ENCODE measurements around the gene NSF.
"Not testable (repeated sequence)": the region's sequence is repeated elsewhere in the genome, so short reads cannot be mapped to it uniquely, and the experiment has no call there.

Gene NSF

DNA sequence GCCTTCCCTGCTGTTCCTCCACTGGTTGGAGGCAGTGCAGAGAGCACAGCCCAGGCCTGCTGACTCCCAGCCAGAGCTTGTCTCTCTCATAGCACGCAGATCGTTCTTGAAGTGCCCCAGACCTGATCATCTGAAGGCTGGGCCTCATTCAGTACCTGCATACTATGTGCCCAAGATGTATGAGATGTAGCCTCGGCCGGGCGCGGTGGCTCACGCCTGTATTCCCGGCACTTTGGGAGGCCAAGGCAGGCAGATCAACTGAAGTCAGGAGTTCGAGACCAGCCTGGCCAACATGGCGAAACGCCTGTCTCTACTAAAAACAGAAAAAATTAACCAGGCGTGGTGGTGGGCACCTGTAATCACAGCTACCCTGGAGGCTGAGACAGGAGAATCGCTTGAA is 197.0 kb downstream of the NSF start:
- H3K4me3 ChIP-seq (ENCODE audit: low read depth, low read length): no peak overlapping the region
- TF ChIP-seq, protein P1, sequence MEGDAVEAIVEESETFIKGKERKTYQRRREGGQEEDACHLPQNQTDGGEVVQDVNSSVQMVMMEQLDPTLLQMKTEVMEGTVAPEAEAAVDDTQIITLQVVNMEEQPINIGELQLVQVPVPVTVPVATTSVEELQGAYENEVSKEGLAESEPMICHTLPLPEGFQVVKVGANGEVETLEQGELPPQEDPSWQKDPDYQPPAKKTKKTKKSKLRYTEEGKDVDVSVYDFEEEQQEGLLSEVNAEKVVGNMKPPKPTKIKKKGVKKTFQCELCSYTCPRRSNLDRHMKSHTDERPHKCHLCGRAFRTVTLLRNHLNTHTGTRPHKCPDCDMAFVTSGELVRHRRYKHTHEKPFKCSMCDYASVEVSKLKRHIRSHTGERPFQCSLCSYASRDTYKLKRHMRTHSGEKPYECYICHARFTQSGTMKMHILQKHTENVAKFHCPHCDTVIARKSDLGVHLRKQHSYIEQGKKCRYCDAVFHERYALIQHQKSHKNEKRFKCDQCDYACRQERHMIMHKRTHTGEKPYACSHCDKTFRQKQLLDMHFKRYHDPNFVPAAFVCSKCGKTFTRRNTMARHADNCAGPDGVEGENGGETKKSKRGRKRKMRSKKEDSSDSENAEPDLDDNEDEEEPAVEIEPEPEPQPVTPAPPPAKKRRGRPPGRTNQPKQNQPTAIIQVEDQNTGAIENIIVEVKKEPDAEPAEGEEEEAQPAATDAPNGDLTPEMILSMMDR (IDR thresholded peaks at IDR 0.05; ENCODE audit: low read depth, low read length): no peak

DNA sequence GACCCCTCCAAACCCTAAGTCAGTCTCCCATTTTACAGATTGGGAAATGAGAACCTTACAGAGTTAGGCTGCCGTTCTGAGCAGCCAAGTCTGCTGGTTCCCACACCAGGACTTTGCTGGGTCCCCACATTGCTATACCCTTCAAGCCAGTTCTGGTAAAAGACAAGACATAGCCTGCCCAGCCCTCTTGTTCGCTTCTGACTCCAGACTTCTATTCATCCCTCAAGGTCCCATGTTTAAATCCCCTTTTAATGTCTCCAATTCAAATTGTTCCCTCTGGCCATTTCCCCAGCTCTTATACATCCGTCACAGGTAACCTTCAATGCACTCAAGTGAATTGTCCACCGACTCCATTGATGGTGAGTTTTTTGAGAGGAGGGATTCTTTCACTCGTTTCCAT is 197.8 kb downstream of the NSF start:
- H3K4me3 ChIP-seq (ENCODE audit: low read depth, low read length): no peak overlapping the region
- TF ChIP-seq, protein P1 (IDR thresholded peaks at IDR 0.05; ENCODE audit: low read depth, low read length): no peak

DNA sequence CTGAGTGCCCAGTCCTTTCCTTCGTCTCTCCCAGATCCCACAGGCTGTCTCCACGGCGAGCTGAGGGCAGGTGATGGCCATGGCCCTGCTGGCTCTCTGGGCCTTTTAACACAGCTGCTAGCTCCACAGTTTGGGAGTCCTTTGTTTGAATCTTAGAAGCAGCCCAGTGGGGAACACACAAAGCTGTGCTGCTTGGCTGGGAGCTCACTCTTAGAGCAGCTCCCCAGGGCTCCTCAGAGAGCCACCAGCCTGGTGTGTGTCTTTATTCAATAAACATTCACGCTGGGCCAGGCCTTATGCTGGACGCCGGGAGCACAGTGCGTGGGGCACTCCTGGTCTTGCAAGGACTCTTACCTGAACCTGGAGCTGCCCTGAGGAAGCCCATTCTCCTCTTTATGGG is 198.3 kb downstream of the NSF start:
- H3K4me3 ChIP-seq (ENCODE audit: low read depth, low read length): no peak overlapping the region
- TF ChIP-seq, protein P1 (IDR thresholded peaks at IDR 0.05; ENCODE audit: low read depth, low read length): no peak

DNA sequence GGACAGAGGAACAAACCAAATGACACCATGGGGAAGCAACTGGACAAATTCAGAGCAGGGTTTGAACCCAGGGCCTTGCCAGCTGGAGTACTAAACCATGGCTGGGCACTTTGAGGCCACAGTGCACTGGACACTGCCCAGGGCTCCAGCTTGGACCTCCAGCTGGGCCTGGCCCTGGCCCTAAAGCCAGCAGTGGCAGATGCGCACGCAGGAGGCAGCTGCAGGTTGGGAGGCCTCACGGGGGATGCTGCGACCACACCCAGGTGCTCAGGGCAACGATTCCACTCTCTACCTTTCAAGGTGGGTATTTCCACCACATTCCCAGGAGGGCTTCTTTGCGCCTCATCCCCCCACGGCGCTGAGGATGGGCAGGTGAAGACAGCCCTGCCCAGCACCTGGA is 199.1 kb downstream of the NSF start:
- no peak overlapping the region for H3K4me3 ChIP-seq (ENCODE audit: low read depth, low read length)
- TF ChIP-seq, protein P1 (IDR thresholded peaks at IDR 0.05; ENCODE audit: low read depth, low read length): no peak

DNA sequence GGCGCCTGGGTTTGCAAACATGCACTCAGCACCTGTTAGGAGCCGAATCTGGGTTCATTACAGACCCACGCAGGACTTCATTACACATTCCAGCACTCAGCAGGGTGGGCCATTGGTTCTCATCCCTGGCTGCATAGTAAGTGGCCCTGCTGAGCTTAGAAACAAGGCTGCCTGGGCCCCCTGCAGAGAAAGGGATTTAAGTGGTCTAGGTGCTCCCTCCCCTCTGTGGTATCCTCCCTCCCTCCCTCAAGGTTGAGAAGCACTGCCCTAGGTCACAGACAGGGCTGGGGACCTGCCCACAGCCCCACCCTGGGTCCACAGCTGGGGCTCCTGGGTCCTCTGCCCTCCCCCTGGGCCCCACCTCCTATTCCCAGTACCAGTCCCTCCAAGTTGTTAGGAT is 199.7 kb downstream of the NSF start:
- H3K4me3 ChIP-seq (ENCODE audit: low read depth, low read length): no peak overlapping the region
- TF ChIP-seq, protein P1 (IDR thresholded peaks at IDR 0.05; ENCODE audit: low read depth, low read length): no peak

DNA sequence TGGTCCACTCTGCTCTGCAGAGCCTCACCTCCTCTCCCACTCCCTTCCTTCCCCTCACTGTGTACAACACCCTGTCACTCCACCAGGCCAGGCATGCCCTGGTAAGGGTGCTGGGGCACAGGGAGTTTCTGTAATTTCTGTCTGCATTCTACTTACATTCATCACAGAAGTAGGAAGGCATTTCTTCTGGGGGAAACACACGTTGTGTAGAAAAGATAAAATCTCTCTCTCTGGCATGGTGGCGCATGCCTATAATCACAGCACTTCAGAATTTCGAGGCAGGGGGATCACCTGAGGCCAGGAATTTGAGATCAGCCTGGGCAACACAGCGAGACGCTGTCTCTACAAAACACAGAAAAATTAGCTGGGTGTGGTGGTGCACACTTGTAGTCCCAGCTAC is 201.1 kb downstream of the NSF start:
- H3K4me3 ChIP-seq (ENCODE audit: low read depth, low read length): no peak overlapping the region
- TF ChIP-seq, protein P1 (IDR thresholded peaks at IDR 0.05; ENCODE audit: low read depth, low read length): no peak

DNA sequence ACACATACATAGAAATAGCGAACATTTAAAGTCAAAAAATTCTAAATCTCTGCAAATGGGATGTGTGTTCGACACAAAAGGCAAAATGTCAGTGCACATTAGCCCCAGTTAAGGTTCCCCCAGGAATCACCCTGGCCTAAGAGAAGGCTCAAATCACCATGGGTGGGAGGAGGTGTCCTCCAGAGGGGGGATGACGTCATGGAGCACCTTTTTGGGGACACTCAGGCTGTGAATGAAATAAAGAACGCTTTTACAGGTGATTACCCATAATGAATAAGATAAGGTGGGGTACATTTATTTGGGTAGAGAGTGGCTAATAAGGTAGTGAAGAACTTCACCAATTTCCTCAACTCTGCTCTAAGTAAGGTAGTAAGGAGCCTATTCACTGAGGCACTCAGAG is 201.6 kb downstream of the NSF start:
- TF ChIP-seq, protein P1 (IDR thresholded peaks at IDR 0.05; ENCODE audit: low read depth, low read length): no peak
- H3K4me3 ChIP-seq (ENCODE audit: low read depth, low read length): no peak overlapping the region

DNA sequence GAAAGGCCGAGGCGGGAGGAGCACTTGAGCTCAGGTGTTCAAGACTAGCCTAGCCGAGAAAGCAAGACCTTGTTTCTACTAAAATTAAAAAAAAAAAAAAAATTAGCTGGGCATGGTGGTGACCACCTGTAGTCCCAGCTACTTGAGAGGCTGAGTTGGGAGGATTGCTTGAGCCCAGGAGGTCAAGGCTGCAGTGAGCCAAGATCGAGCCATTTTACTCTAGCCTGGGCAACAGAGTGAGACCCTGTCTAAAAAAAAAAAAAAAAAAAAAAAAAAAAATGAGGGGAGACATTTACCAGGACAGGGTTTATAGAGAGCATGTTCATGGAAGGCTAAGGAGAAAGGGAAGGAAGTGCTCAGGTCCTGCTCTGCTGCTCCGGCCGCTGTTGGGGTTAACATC is 202.6 kb downstream of the NSF start:
- H3K4me3 ChIP-seq (ENCODE audit: low read depth, low read length): not testable (repeated sequence)

All from WI38 (cell line).